NCI-H1694 (cell line): ENCODE measurements around the gene CLRN1.
A peak's percentile ranks its signal among the peaks of the same experiment; 100 is the strongest.

Source experiments
- DNase-seq: peaks from one replicate; lab custom pipeline; 2025; lab: John Stamatoyannopoulos, UW

Gene CLRN1

DNA sequence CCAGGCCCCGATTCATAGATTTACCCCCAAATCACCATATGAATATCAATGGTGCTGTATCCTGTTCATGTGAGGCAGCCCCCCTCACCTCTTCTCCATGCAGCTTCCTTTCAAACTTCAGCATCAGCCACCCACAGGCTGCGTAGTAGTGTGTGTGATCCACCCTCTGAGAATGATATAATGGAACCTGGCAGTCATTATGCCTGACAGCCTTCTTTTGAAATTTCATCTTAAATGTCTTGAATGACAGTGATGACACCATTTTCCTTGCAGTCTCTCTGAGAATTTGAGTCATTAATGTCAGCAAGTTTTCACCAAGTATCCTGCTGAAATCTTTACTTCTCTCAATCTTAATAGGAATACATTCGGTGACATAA lies 3.5 kb upstream of the CLRN1 start:
- no peak for DNase-seq

- no peak for DNase-seq
These were observed 2.8 kb upstream of the CLRN1 start for GRCh38 chr3:150975086-150975991.

DNA sequence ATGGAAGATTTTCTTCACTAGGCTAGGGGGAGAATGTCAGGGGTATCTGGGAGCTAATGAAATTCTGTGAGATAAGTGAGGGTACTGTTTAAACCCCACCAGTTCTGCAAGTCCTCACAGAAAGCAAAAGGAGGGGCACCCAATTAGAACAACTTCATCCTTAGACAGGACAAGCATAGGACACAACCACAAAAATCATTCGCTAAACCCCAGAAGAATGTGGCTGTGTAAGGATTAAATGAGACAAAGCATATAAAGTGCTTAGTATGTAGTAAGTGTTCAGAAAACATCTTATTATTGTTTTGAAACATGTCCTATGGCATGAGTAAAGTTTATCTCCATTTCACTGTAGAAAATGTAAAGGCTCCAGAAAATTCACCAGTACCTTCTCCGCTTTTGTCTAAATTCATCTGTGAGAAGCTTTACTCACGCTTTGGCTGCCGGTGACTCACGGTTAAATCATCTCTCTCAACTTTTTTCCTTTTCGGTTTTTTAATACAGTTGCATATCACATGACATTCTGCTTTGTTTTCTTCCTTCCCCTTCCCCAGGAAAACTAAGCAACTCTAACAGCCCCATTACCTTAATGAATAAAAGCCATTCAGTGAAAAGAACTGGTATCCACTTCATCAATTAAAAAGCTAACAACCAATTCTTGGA lies 1.7 kb downstream of the CLRN1 start:
- no peak for DNase-seq

- DNase-seq = no peak
These were observed 4.0 kb downstream of the CLRN1 start for GRCh38 chr3:150968341-150969035.

- DNase-seq = no peak
These were observed 7.1 kb downstream of the CLRN1 start for GRCh38 chr3:150965436-150965835.

GRCh38 chr3:150961949-150962348 lies 10.6 kb downstream of the CLRN1 start:
- DNase-seq = no peak

DNA sequence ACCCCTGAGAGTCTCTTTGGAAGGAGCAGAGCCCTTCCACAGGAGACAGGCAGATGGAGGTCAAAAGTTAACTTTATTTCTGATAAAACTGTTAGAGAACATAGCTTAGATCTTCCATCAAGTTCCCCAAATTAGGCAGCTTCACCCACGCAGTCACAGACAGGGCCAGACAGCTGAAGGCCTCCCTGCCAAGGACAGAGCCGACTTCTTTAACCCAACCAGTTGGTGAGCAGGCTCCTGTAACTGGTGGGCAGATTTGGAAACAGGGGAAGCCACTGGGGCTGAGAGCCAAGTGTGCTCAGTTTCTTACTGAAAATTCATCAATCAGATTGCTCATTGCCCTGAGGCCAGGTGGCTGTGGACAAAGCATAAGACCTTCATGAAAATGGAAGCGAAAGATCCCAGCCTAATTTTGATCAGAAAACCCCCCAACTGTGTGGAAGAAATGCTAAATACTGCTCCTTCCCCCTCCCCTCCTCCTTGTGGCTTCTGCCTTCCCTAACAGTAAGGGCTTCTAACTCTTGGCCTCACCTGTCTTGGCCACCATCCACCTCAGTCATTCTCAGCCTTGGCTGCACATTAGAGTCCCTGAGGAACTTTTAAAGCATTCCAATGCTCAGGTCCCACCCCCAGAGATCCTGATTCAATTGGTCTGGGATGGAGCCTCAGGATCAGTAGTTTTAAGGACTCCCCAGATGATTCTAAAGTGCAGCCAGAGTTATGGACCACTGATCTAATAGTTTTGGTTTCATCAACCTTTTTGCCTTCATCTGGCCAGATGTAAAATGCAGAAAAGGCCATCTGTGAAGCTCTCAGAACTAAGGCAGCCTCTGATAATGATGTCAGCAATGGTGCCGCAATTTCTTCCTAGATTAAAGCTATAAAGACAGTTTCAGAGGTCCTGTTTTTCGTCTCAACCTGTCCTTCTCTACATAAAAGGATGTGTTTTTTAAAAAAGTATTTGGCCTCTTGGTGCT lies 11.5 kb downstream of the CLRN1 start:
- DNase-seq = no peak

- no peak for DNase-seq
These were observed 13.8 kb downstream of the CLRN1 start for GRCh38 chr3:150958683-150959082.

GRCh38 chr3:150956376-150956775 lies 16.2 kb downstream of the CLRN1 start:
- no peak for DNase-seq

DNA sequence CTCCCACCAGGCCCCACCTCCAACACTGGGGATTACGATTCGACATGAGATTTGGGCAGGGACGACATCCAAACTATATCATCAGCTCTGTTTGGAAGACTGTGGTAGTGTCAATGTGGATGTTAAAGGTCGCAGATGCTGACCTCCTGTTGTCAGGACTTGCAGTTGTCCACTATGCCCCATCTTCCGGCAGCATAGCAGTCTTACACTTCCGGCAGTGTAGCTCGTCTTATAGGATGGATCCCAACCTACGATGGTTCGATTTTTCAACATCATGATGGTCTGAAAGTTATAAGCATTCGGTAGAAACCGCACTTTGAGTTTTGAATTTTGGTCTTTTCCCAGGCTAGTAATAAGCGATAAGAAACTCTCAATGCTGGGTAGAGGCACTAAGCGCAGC lies 20.6 kb downstream of the CLRN1 start:
- DNase-seq = no peak

GRCh38 chr3:150945226-150946032 lies 27.1 kb downstream of the CLRN1 start:
- no peak for DNase-seq

DNA sequence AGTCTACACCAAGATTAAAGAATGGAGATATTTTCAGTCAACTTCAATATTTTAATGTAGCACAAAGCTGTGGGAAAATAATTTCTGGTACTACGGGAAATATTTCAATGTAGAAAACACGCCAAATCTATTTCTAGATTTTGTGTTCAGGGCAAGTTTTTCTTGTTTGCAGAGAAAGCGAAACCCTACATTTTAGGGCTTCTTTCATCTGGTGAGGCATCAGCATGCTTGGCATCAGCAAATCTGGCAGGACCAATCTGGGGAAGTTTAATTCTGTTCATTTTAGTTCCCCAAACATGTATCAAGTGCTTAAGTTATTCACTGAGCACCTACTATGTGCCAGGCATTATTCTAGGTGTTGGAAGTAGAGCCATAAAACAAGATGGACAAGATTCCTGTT lies 30.3 kb downstream of the CLRN1 start:
- no peak for DNase-seq

GRCh38 chr3:150936693-150937092 lies 35.8 kb downstream of the CLRN1 start:
- no peak for DNase-seq

GRCh38 chr3:150933473-150933995 lies 39.0 kb downstream of the CLRN1 start:
- no peak for DNase-seq

DNA sequence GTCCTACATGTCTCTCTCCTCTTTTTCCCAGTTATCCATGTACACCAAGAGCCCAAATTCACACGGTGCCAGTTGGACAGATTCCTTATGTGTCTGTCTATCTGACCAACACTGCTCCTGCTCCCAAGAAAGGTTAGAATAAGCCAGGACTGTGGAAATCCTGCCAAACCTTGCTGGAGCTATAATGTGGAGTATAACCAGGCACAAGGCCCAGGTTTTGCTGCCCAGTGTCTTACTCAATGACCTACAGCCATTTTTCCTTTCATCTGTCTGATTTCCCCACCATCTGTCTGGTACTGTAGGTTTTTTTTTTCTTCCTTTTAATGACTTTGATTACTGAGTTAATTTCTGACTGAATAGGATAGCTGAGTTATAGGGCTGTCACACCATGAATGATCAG lies 40.8 kb downstream of the CLRN1 start:
- no peak for DNase-seq

- no peak for DNase-seq
These were observed 41.7 kb downstream of the CLRN1 start for GRCh38 chr3:150930839-150931238.

GRCh38 chr3:150928234-150928633 lies 44.3 kb downstream of the CLRN1 start:
- DNase-seq = no peak

DNA sequence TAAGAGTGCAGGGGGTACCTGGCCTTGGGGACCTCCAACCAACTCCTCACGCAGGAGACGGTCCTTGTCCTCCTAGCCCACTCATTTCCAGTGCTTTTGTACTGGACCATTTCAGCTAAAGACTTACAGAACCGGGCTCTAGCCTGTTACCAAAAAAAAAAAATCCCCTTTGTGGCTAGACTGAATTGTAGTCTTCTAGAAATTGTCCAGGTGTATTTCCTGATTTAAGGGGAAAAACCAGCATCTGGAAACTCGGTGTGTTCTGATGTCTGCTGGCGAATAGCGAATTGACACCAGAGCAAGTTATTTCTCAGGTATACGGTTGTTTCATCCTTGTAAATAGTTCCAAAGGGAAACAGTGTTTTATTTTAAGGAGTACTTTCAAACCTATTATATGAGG lies 46.2 kb downstream of the CLRN1 start:
- DNase-seq = no peak

DNA sequence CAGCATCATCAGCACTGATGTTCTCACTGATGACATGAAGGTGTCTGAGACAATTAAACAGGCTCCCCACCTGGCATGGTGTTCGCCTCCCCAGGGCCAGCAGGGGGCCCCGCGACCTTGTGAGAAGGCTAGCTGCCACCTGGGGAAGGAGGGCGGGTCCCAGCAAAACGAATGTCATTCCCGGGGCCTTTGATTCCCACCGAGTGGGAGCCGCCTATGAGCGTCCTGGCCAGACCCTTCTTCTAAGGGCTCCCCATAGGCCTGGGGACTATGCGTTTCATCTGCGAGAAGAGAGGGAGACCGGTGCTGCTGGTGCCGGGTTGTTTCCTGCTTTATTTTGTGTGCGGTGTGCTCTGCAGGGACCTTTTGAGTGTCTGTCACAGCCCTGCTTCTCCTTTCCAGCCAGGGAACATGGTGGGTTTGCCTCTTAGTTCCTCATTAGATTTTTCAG lies 46.8 kb downstream of the CLRN1 start:
- peak; percentile 42 for DNase-seq

DNA sequence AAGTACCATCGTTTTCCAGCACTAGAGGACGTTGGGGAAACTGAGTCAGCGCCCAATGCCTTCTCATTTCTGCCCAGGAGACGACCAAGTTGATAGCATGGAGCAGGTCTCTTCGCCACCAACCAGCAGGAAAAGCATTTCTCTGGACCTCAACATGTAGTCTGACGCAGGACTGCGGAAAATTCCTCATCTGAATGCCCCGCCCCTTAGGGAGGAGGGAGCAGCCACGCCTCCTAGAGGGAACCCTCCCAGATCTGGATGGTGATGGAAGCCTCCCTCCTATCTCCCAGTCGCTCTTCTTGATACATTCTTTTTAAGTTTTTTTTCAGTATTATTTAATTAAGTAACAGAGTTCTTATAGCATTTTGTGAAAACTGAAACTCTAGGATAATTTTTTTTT lies 49.9 kb downstream of the CLRN1 start:
- DNase-seq = no peak

- DNase-seq = no peak
These were observed 51.3 kb downstream of the CLRN1 start for GRCh38 chr3:150921209-150921608.
